Measurements from ENCODE around the gene PCARE.

PCARE gene

DNA sequence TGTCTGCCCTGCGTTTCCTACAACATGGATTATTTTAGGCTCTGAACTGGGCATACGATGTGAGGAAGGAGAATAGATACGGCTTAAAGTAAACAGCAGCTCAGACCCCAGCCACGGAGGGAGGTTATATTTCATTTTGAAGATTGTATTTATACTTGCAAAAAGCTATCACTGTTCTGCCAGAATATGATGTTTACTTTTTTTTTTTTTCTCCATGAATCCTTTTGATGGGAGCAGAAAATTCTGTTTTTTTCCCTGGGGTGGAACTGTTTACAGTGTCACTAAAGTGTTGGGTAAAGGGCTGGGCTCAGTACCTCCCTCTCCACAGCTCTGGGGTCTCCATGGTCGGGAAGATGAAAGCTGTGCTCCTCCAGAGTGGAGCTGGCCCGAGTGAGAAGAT is 13.1 kb downstream of the PCARE start:
- H3K27ac ChIP-seq (ENCODE audit: low read length), result no peak overlapping the region
- H3K4me3 ChIP-seq (ENCODE audit: low read length), result no peak overlapping the region
- no peaks in the 10 kb centered on the region for H3K36me3 ChIP-seq (ENCODE audit: insufficient read depth, low read depth, low read length)
- no peaks in the 10 kb centered on the region for H3K27me3 ChIP-seq (ENCODE audit: insufficient read depth, low read length)
- no peak overlapping the region for H3K9ac ChIP-seq (ENCODE audit: low read depth, low read length)
- no peaks in the 10 kb centered on the region for H3K9me3 ChIP-seq (ENCODE audit: insufficient read depth, low read depth, low read length)
- H3K4me1 ChIP-seq (ENCODE audit: insufficient read depth, low read length), result peaks cover 5% of the 10 kb centered on the region; the same call in 1 of the 2 replicates

DNA sequence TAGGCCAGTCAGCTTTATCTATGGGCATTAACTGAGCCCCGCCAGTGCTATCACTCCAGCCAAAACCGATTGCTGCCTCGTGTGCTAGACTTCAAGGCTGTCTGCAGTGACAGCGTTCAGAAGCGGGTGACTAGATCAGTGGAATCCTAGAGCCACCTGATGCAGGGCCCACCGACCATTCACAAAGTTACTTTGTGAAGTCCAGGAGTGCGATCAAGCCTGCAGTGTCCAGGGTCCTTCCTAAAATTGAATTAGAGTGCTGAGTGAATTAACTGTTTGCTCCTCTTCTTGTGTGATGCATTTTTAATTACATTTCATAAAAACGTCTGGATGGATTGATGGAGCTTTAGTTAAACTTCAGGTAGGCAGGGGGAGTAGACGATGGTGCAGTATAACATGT is 13.9 kb downstream of the PCARE start:
- Histone ChIP-seq H3K4me3 (ENCODE audit: low read length) (no peak overlapping the region), H3K27ac (ENCODE audit: low read length) (no peak overlapping the region), H3K9ac (ENCODE audit: low read depth, low read length) (no peak overlapping the region), H3K27me3 (ENCODE audit: insufficient read depth, low read length) (no peaks in the 10 kb centered on the region), H3K4me1 (ENCODE audit: insufficient read depth, low read length) (peaks cover 5% of the 10 kb centered on the region; the same call in 1 of the 2 replicates), H3K9me3 (ENCODE audit: insufficient read depth, low read depth, low read length) (no peaks in the 10 kb centered on the region), H3K36me3 (ENCODE audit: insufficient read depth, low read depth, low read length) (no peaks in the 10 kb centered on the region)

DNA sequence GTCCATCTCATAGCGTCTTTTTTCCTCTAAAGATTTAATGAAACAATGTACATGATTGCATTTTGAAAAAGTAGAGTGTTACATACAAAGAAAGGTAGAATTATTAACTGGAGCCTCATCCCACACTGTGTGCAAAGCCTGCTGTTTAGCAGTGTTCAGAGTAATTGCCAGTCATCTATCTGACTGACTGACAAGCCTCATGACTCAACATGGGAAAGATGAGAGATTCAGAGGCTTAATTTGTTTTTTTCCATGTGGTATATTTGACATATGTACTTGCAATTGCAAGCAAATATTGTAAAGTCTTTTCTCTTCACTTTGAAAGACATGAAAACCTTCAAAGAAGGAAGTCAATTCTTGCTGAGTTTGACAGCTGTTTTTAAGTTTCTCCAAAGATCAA is 14.7 kb downstream of the PCARE start:
- Histone ChIP-seq H3K36me3 (ENCODE audit: insufficient read depth, low read depth, low read length) (no peaks in the 10 kb centered on the region), H3K9me3 (ENCODE audit: insufficient read depth, low read depth, low read length) (no peaks in the 10 kb centered on the region), H3K27ac (ENCODE audit: low read length) (no peak overlapping the region), H3K4me1 (ENCODE audit: insufficient read depth, low read length) (peaks cover 5% of the 10 kb centered on the region; the same call in 1 of the 2 replicates), H3K4me3 (ENCODE audit: low read length) (no peak overlapping the region), H3K27me3 (ENCODE audit: insufficient read depth, low read length) (no peaks in the 10 kb centered on the region), H3K9ac (ENCODE audit: low read depth, low read length) (no peak overlapping the region)

DNA sequence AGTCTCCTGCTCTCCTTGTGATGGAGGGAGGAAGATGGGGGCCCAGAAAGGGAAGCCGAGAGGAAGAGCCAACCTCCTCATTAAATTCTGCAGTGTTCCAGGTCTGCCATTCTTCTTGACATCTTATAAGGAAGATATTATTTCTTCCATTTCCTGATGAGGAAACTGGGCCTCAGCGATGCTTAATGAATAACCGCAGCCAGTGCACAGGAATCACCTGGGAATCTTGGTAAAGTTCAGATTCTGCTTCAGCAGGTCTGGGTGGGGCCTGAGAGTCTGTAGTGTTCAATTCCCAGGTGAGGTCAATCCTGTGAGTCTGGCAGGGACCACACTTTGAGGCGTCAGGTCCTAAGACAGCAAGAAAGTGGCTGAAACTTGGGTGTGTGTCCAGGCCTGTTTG is 17.3 kb downstream of the PCARE start:
- Histone ChIP-seq H3K9ac (ENCODE audit: low read depth, low read length) (no peak overlapping the region), H3K27me3 (ENCODE audit: insufficient read depth, low read length) (no peaks in the 10 kb centered on the region), H3K36me3 (ENCODE audit: insufficient read depth, low read depth, low read length) (no peaks in the 10 kb centered on the region), H3K9me3 (ENCODE audit: insufficient read depth, low read depth, low read length) (no peaks in the 10 kb centered on the region), H3K4me1 (ENCODE audit: insufficient read depth, low read length) (0 out of 2 replicates have a peak, but pooled peaks cover 3% of the 10 kb centered on the region), H3K27ac (ENCODE audit: low read length) (no peak overlapping the region), H3K4me3 (ENCODE audit: low read length) (no peak overlapping the region)

DNA sequence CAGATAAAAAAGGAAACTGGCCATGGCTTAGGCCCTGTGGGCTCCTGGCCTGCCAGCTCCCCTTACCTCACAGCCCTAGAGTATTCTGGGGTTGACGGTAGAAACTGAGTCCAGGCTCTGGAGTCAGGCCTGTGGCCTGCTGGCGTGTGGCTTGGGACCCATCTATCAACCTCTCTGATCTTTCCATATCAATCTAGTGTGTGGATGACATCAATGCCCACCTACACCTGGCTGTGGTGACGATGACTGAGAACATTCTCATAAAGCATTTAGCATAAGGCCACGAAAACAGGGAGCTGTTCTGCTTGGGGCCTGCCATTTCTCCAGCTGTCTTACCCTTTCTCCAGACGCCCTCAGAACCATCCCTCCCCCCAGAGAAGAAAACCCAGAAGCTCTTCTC is 17.9 kb downstream of the PCARE start:
- H3K9ac ChIP-seq (ENCODE audit: low read depth, low read length), result no peak overlapping the region
- H3K36me3 ChIP-seq (ENCODE audit: insufficient read depth, low read depth, low read length), result no peaks in the 10 kb centered on the region
- H3K27me3 ChIP-seq (ENCODE audit: insufficient read depth, low read length), result no peaks in the 10 kb centered on the region
- H3K27ac ChIP-seq (ENCODE audit: low read length), result no peak overlapping the region
- H3K4me3 ChIP-seq (ENCODE audit: low read length), result no peak overlapping the region
- 0 out of 2 replicates have a peak, but pooled peaks cover 3% of the 10 kb centered on the region for H3K4me1 ChIP-seq (ENCODE audit: insufficient read depth, low read length)
- no peaks in the 10 kb centered on the region for H3K9me3 ChIP-seq (ENCODE audit: insufficient read depth, low read depth, low read length)

DNA sequence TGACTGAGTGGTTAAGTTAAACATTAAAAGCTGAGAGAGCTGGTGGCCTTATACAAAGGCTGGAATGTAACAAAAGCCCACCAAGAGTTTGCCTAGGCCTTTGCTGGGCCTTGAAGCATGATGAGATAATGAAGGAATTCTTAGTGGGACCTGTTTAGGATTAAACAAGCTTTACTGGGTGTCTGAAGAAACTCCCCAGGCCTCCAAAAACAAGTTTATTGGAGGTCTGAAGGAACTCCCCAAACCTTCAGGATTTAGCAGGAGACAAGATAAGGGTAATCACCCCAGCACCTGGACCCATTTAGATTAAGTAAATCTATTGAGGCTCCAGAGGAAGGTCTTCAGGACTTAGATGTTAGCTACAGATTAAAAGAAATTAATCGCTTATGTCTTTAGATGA is 18.7 kb downstream of the PCARE start:
- Histone ChIP-seq H3K9ac (ENCODE audit: low read depth, low read length) (no peak overlapping the region), H3K27ac (ENCODE audit: low read length) (no peak overlapping the region), H3K4me1 (ENCODE audit: insufficient read depth, low read length) (0 out of 2 replicates have a peak, but pooled peaks cover 3% of the 10 kb centered on the region), H3K27me3 (ENCODE audit: insufficient read depth, low read length) (no peaks in the 10 kb centered on the region), H3K9me3 (ENCODE audit: insufficient read depth, low read depth, low read length) (no peaks in the 10 kb centered on the region), H3K36me3 (ENCODE audit: insufficient read depth, low read depth, low read length) (no peaks in the 10 kb centered on the region), H3K4me3 (ENCODE audit: low read length) (no peak overlapping the region)

DNA sequence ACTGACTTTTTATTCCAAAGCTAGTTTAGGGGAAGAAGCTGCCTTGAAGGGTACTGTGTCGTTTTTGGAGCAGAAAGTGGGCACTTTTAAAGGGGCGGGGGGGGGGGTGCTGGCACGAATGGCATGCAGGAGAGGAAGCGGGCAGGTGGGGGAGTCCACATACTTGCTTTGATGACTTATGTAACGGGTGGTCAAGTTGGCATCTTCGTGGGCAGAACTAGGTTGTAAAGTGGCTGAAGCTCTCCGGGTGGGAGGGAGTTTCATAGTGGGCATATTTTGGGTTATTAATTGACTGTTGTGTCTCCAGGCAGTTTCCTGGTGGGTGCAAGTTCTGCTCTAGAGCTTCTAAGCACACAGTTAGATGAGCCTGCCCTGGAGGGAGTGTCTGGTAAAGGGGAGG is 19.9 kb downstream of the PCARE start:
- Histone ChIP-seq H3K9me3 (ENCODE audit: insufficient read depth, low read depth, low read length) (no peaks in the 10 kb centered on the region), H3K4me3 (ENCODE audit: low read length) (no peak overlapping the region), H3K9ac (ENCODE audit: low read depth, low read length) (no peak overlapping the region), H3K4me1 (ENCODE audit: insufficient read depth, low read length) (0 out of 2 replicates have a peak, but pooled peaks cover 3% of the 10 kb centered on the region), H3K27ac (ENCODE audit: low read length) (no peak overlapping the region), H3K36me3 (ENCODE audit: insufficient read depth, low read depth, low read length) (no peaks in the 10 kb centered on the region), H3K27me3 (ENCODE audit: insufficient read depth, low read length) (no peaks in the 10 kb centered on the region)

DNA sequence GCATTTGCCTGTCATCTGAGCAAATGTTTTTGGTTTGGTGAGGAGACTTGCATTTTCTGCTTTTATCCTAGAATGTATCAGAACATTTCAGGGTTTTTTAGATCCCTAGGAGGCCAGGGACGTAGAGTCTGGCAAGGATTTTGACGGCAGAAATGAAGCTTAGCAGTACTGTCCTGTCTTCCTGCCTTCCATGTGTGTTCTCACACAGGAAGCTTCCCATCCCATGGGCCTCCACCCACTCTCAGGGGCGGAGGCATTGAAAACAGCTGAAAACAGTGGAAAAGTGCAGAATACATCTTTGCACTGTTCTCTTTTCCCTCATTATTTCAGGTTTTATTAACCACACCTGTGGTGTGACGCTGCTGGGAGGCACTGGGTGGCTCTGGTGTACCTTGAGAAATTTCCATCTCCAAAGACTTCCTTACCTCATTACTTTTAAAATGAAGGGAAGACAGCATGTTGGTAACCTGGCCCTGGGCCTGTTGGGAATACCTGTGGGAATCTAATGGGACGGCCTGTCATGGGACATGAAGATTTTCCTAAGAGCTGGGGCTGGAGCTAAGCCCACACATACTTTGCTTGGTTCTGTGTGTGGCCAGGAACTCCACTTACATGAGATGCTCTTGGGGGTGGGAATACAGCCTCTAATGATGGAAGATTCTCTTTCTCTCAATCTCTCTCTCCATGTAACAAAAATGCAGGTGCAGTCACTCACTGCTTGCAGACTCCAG is 20.5 kb downstream of the PCARE start:
- H3K36me3 ChIP-seq (ENCODE audit: insufficient read depth, low read depth, low read length), result no peaks in the 10 kb centered on the region
- no peaks in the 10 kb centered on the region for H3K27me3 ChIP-seq (ENCODE audit: insufficient read depth, low read length)
- H3K4me3 ChIP-seq (ENCODE audit: low read length), result no peak overlapping the region
- no peak overlapping the region for H3K27ac ChIP-seq (ENCODE audit: low read length)
- H3K9me3 ChIP-seq (ENCODE audit: insufficient read depth, low read depth, low read length), result no peaks in the 10 kb centered on the region
- no peak overlapping the region for H3K9ac ChIP-seq (ENCODE audit: low read depth, low read length)
- 0 out of 2 replicates have a peak, but pooled peaks cover 3% of the 10 kb centered on the region for H3K4me1 ChIP-seq (ENCODE audit: insufficient read depth, low read length)

DNA sequence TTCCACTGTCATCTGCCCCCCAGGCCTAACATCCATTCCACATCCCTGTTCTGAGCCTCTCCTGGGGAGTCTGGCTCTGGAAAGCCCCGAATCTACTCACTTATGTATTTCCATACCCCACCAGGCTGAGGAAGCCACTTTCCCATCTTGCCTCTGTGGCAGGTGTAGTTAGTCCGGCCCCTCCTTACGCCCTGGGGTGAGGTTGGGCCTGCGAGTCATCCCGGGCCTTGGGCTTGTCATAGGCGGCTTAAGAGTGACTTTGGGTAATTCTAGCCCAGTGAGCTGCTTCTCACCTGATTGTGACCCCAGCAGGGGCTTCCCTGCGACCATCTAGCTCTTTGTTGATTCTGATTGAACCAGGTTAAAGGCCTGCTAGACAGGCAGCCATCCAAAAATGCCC is 21.1 kb downstream of the PCARE start:
- no peak overlapping the region for H3K4me3 ChIP-seq (ENCODE audit: low read length)
- H3K9ac ChIP-seq (ENCODE audit: low read depth, low read length), result no peak overlapping the region
- no peaks in the 10 kb centered on the region for H3K36me3 ChIP-seq (ENCODE audit: insufficient read depth, low read depth, low read length)
- H3K4me1 ChIP-seq (ENCODE audit: insufficient read depth, low read length), result 0 out of 2 replicates have a peak, but pooled peaks cover 3% of the 10 kb centered on the region
- H3K9me3 ChIP-seq (ENCODE audit: insufficient read depth, low read depth, low read length), result no peaks in the 10 kb centered on the region
- no peaks in the 10 kb centered on the region for H3K27me3 ChIP-seq (ENCODE audit: insufficient read depth, low read length)
- no peak overlapping the region for H3K27ac ChIP-seq (ENCODE audit: low read length)

DNA sequence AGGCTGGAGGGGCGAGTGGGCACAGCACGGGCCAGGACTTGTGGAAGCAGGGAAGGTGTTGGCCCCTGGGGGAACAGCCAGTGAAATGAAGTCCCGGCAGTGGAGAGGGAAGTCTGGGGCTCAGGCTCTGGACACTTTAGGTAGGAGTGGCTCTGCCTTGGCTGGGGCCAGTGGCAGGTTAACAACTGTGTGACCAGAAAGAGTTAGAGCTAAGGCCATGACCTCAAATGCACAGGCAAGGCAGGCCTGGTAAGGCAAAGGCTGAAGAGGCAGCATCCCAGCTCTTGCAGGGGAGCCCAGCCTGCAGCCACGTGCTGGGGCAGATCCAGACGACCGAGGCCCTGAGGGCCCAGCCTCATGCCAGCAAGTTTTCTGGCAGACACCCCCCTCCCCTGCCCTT is 21.5 kb downstream of the PCARE start:
- H3K9ac ChIP-seq (ENCODE audit: low read depth, low read length), result no peak overlapping the region
- no peak overlapping the region for H3K4me3 ChIP-seq (ENCODE audit: low read length)
- no peak overlapping the region for H3K27ac ChIP-seq (ENCODE audit: low read length)
- no peaks in the 10 kb centered on the region for H3K27me3 ChIP-seq (ENCODE audit: insufficient read depth, low read length)
- no peaks in the 10 kb centered on the region for H3K9me3 ChIP-seq (ENCODE audit: insufficient read depth, low read depth, low read length)
- H3K4me1 ChIP-seq (ENCODE audit: insufficient read depth, low read length), result 0 out of 2 replicates have a peak, but pooled peaks cover 3% of the 10 kb centered on the region
- H3K36me3 ChIP-seq (ENCODE audit: insufficient read depth, low read depth, low read length), result no peaks in the 10 kb centered on the region

DNA sequence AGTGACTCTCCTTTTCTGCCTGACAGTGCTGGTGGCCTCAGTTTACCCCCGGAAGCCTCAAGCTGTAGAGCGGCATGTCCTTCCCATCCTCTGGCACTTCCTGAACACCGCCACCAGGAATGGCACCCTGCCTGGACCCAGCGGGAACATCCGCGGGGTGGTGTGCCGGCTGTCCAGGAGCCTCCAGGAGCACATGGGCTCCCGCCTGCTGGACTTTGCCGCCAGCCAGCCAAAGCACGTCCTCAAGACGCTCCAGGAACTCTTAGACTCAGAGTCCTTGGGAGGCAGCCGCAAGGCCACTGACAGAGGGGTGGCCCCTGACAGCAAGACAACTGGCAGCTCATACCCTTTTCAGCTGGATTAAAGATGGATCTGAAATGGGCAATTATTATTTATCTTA is 22.6 kb downstream of the PCARE start:
- Histone ChIP-seq H3K4me1 (ENCODE audit: insufficient read depth, low read length) (0 out of 2 replicates have a peak, but pooled peaks cover 3% of the 10 kb centered on the region), H3K4me3 (ENCODE audit: low read length) (no peak overlapping the region), H3K27ac (ENCODE audit: low read length) (no peak overlapping the region)

DNA sequence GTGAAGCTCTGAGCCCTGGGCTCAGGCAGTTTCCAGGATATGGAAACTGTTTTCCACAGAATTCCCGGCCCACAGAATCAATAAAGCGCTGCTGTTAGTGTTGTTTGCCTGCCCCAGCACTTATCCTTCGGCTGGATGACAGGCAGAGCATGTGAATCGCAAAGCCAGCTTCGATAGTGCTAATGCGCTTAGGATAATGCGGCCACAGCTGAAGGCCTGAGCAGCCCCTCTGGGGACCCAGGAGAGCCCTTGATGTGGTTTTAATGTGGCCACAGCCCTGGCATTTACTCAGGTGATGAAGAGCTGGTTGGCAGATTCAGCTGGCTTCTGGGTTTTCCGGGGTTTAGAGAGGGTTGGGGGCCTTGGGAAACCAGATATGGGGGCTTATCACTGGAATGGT is 23.7 kb downstream of the PCARE start:
- H3K27me3 ChIP-seq (ENCODE audit: insufficient read depth, low read length), result no peaks in the 10 kb centered on the region
- H3K27ac ChIP-seq (ENCODE audit: low read length), result no peak overlapping the region
- 0 out of 2 replicates have a peak, but pooled peaks cover 3% of the 10 kb centered on the region for H3K4me1 ChIP-seq (ENCODE audit: insufficient read depth, low read length)
- H3K9ac ChIP-seq (ENCODE audit: low read depth, low read length), result no peak overlapping the region
- no peaks in the 10 kb centered on the region for H3K36me3 ChIP-seq (ENCODE audit: insufficient read depth, low read depth, low read length)
- no peaks in the 10 kb centered on the region for H3K9me3 ChIP-seq (ENCODE audit: insufficient read depth, low read depth, low read length)
- no peak overlapping the region for H3K4me3 ChIP-seq (ENCODE audit: low read length)

More for the DNA sequence above, 22.6 kb downstream of the PCARE start:
- Histone ChIP-seq H3K27me3 (ENCODE audit: insufficient read depth, low read length) (no peaks in the 10 kb centered on the region), H3K36me3 (ENCODE audit: insufficient read depth, low read depth, low read length) (no peaks in the 10 kb centered on the region), H3K9ac (ENCODE audit: low read depth, low read length) (no peak overlapping the region), H3K9me3 (ENCODE audit: insufficient read depth, low read depth, low read length) (no peaks in the 10 kb centered on the region)

All from iPS-20b (cell line).